Fibroblast of skin of right biceps (primary cell): ENCODE data around the gene AJUBA.
"Not testable (repeated sequence)": the region's sequence is repeated elsewhere in the genome, so short reads cannot be mapped to it uniquely, and the experiment has no call there.

ENCODE experiments used
- DNase-seq: peaks from one replicate; pipeline ENCODE4 v3.0.0-alpha.2; 2013

The AJUBA gene

DNA sequence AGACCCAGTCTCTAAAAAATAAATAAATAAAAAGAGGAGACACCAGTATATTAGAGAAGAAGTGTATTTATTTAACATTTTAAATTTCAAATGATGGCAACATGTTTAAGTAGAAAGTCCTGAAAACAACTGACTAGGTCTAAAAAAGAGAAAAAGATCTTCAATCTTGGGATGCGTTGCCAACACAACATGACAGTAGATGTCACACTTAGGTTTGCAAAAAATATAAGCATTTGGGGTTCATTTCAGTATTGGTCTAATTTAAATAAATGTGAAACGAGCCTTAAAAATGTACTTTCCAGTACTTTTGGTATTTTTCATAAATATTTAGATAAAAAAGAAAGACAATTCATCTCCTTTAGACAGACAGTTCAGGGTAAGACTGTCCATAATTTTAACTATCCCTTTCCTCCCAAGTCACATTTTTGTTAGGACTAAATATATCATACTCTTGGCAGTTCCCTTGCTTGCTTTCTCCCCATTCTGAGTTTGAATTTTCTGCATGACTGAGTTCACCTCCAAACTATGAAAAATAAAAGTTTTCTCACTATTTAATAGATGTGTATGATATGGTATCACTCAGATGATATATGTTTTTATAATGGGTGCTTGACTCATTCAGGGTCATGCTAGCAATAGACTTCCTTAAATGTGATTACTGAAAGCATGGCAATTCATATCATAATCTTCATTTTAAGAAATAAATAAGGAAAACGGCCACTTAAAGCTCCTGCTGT, 23.3 kb upstream of the AJUBA start:
- peak; percentile 50 for DNase-seq

GRCh38 chr14:23004274-23004673, 21.9 kb upstream of the AJUBA start:
- not testable (repeated sequence) for DNase-seq

GRCh38 chr14:23002592-23002991, 20.2 kb upstream of the AJUBA start:
- no peak for DNase-seq

DNA sequence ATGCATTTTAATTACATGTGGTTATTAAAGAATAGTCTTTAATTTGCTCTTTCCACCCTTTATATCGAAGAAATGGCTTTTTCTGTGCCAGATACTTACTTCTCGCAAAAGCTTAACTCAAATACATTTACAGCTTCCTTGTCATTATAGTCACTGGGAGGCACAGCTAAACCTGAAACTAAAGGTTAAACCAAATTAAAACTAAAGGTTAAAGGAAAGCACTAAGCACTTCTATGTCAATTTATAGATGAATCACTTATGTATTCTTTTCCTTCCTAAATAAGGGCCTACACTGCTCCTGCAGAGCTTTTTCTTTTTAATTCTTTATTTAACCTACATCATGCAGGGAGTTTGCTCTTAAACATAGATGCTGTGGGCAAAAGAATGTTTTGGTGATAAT, 18.5 kb upstream of the AJUBA start:
- DNase-seq = no peak

DNA sequence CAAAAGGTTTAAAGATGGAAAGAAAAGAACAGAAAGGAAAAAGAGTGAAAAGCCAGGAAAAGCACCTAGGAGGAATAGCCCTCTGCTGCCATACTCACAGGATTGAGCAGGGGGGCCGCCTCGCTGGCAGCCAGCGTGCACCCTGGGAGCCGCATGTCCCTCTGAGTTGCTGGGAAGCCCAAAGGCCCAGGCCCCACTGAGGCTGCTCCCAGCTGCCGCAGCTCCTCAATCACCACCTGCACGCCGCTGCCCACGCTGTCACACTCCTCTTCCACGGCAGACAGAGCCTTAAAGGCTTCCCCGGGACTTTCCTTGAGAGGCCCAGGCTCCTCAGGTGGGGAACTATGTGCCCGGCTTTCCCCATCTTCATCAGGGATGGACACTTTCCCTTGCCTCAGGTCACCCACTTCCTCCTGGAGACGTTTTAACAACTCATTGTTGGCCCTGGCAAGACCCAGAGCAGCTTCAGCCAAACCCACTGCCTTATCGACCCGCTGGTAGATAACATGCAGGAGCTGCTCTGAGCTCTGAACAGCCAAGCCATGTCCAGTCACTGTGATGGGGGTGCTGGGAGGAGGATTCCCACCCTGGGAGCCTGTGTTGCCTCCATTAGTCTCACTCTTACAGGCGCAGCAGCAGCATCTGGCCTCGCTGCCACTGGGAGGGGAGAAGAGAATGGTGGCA, 16.1 kb upstream of the AJUBA start:
- no peak for DNase-seq

DNA sequence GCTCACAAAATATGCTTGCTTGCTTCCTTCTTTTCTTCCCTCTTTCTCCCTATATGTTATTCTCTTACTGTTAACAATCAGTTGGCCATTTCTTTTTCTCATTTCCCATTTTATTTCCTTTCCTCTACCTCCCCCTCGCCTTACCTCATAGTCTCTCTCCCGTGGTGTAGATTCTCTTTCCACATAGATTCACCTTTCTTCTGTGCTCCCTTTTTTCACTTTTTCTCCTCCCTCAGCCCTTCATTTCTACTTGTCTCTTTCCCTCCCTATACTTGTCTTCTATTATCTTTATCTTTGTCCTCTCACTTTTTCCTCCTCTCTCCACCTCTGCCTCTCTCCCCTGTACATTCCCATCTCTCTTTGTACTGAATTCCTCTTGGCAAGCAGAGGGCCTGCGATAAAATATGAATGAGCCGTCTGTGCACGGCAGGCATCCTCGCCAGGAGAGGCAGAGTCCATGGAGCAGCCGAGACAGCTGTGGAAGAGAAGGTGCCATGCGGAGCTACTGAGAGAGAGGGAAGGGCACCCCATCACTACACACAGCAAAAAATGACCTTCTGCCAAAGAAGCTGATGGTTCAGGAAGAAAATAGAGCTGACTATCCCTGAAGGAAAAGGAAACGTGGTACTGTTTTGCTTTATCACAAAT, 15.4 kb upstream of the AJUBA start:
- DNase-seq = no peak

GRCh38 chr14:22996768-22997654, 14.7 kb upstream of the AJUBA start:
- peak; percentile 42 for DNase-seq

DNA sequence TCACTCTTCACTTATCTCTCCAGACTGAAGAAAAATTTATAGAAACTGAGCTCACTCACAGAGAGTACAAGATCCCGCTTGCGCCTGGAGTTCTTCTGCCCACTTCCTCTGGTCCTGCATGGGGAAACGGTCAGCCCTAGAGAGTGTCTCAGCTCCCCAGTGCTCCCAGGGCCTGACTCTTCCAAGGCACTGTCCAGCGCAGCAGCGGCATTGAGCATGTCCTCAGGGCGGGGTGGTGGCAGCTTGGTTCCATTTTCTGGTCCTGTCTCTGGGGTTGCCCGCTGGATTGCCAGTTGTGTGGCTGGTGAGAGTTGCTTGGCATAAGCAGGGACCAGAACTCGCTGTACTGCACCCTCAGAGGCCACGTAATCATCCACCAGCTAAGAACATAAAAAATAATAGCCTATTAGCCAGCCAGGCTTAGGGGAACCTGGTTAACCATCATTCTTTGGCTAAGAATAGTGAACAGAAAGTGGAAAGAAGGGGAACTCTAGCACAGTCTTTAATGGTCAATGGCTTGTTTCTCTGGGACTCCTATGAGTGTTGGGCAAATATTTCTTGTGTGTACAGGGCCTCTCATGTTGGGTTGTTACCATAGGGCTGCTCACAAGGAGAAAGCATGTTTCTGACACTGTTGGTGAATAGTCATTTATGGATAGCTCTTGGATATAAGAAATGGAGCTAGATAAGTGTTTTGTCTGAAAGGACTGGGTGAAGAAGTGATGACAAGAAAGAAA, 13.7 kb upstream of the AJUBA start:
- no peak for DNase-seq

DNA sequence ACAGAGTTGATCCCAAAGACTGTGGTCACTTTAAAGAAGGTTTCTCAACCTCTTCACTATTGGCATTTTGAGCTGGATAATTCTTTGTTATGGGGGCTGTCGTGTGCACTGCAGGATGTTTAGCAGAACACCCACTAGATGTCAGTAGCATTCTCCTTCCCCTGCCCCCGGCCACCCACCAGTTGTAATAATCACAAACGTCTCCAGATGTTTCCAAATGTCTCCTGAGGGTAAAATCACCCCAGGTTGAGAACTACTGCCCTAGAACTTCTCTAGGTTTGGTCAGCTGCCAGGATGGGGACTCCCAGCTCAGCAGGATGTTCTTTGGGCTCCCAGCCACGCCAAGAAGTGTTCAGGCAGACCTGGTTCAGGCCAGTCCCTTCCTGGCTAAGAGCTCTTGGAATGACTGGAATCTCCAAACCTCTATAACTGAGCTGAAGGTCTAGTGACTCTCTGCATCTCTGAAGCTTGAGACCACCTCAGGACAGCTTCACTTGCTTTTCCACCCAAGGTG, 12.5 kb upstream of the AJUBA start:
- peak; percentile 75 for DNase-seq

DNA sequence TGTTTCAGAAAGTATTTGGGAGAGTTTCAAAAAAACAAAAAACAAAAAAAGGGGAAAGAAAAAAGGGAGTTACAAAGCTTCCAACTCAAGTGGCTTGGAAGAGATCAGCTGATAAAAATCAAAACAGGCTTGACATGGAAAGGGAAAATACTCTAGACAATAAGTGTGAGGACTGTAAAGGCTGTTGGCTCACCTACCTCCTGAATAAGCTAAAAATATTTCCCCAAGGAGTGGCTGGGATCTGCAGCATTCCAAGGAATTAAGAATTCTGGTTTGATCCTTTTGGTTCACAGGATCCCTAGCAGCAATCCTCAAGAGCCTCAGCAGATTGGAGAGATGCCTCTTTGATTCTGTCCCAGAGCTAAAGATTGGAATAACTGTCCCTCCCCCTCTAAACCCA, 11.2 kb upstream of the AJUBA start:
- DNase-seq = no peak

DNA sequence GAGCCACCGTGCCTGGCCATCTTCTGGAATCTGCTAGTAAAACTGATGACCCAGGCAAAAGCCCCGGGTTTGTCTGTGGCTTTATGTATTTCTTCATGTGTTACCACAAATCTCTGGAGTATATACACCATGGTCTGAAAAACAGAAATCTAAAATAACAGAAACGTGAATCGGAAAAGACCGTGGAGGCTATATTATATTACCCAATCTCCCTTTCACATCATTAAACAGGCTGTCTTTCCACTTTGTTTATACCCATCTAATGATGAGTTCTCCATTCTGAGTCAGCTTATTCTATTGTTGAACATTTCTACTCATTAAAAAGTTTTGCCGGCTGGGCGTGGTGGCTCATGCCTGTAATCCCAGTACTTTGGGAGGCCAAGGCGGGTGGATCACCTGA, 9.5 kb upstream of the AJUBA start:
- no peak for DNase-seq

DNA sequence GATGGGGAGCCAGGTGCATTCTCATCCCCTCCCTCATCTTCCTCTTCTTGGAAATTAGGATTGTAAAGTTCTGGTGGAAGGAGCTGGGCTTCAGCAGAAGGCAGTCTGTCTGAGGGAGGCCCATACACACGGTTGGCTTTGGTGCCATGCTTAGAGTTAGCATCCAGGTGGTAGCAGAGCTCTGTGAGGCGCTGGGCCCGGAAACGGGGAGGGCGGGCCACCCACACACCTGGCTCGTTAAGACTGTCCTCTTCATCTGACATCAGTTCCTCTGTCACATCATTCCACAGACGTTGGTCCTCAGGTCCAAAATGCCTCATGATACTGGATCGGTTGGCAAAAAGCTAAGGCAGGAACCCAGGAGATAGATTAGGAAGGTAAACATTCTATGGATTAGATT, 4.9 kb upstream of the AJUBA start:
- no peak for DNase-seq

GRCh38 chr14:22986508-22987054, 4.2 kb upstream of the AJUBA start:
- DNase-seq = peak; percentile 78

GRCh38 chr14:22985894-22986507, 3.6 kb upstream of the AJUBA start:
- no peak for DNase-seq

DNA sequence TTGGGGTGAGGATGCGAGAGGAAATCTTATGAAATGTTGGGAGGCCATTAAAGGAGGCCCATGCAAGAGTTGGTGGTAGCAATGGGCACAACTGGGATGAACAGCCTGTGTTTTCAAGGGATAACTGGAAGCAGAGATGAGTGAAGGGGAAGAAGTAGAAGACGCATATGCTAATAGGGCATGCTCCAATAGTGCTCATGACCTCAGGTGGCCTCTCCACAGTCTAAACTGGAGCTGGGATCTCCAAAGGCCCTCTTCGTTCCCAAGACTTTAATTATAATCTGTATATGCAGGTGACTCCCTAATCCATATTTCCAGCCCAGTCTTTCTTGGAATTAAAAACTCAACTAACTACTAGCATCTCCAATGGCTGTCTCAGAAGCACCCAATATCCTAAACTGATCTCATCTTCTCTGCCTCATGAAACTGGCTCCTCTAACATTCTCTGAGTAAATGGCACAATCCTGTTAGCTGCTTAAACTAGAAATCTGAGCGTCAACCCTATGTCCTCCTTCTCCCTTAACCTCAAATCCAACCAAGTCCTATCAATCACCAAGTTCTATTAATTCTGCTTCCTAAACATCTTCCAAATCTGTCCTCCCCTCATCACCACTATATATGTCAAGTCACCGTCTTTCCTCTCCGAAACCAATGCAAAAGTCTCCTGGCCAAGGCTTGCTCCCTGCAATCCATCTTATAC, 2.8 kb upstream of the AJUBA start:
- DNase-seq = no peak

DNA sequence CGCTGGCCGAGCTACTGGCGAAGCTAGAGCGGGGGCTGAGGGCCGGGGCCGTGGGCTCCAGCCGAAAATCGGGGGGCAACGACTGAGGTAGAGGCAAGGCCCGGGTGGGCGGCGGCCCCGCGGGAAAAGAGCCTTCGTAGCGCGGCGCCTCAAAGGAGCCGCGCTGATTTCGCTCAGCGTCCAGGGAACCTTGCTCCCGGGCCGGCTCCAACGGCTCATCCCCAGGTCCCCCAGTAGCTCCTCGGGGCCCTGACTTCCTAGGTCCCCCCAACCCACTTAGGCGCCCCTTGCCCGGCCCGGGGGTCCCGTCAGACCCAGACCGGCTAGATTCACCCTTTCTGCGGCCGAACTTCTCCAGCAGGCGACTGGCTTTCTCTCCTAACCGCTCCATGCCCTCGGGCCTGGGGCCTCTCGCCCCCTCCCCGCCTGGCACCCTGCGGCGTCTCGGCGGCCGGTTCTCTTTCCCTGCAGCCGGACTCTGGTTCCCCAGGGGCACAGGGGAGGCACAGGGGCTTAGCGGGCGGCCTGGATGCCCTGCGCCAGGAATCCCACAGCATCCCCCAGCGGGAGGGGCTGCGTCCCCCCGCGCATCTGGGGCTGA, 375 bp downstream of the AJUBA start:
- no peak for DNase-seq

GRCh38 chr14:22981090-22981875, 1.1 kb downstream of the AJUBA start:
- no peak for DNase-seq

DNA sequence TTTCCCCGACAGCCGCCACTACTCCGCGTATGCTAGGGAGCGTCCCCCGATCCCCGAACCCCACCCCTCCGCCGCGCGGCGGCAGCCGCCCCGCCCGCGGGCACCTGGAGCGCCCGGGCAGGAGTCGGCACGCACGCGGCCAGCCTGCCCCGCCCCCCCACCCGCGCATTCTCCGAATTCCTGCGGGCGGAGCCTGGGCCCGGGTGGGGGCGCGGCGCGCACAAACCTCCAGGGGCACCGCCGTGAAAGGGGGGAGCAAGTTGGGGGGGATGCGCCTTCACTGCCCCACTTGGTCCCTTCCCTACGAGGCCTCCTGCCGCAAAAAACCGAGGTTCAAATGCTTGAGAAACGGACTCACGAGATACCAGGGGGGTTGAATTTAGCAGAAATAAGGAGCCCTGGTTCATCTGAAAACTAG, 1.7 kb downstream of the AJUBA start:
- peak; percentile 79 for DNase-seq

- DNase-seq = peak; percentile 37
Observed at GRCh38 chr14:22979748-22980392, 2.5 kb downstream of the AJUBA start.
